HG03175 (cell line): ENCODE data around the gene RAD51B.

ENCODE experiments used
- ATAC-seq: cut with Tn5 transposase; IDR thresholded peaks from one replicate; pipeline ENCODE4 v1.9.1; 2021; ENCODE audit warnings: mild to moderate bottlenecking, moderate library complexity; ENCODE audit not compliant: unreplicated experiment

Gene RAD51B

GRCh38 chr14:68312884-68313610 is 493.5 kb downstream of the RAD51B start:
- ATAC-seq = peak; percentile 92

- no peak for ATAC-seq
Observed at GRCh38 chr14:68314642-68315041, 495.1 kb downstream of the RAD51B start.

- ATAC-seq = no peak
Observed at GRCh38 chr14:68315081-68315480, 495.5 kb downstream of the RAD51B start.

GRCh38 chr14:68316078-68316868 is 496.7 kb downstream of the RAD51B start:
- ATAC-seq = no peak

- no peak for ATAC-seq
Observed at GRCh38 chr14:68317239-68317638, 497.7 kb downstream of the RAD51B start.

GRCh38 chr14:68318828-68319227 is 499.2 kb downstream of the RAD51B start:
- no peak for ATAC-seq

- ATAC-seq = no peak
Observed at GRCh38 chr14:68320495-68320894, 500.9 kb downstream of the RAD51B start.

GRCh38 chr14:68322940-68323620 is 503.5 kb downstream of the RAD51B start:
- ATAC-seq = no peak

GRCh38 chr14:68325267-68325807 is 505.8 kb downstream of the RAD51B start:
- no peak for ATAC-seq

- no peak for ATAC-seq
Observed at GRCh38 chr14:68327231-68327630, 507.7 kb downstream of the RAD51B start.

- ATAC-seq = peak; percentile 68
Observed at GRCh38 chr14:68328509-68328908, 508.9 kb downstream of the RAD51B start.

GRCh38 chr14:68331426-68331825 is 511.8 kb downstream of the RAD51B start:
- no peak for ATAC-seq

- no peak for ATAC-seq
Observed at GRCh38 chr14:68331991-68332390, 512.4 kb downstream of the RAD51B start.

GRCh38 chr14:68333262-68333661 is 513.7 kb downstream of the RAD51B start:
- ATAC-seq = no peak

- no peak for ATAC-seq
Observed at GRCh38 chr14:68335312-68335711, 515.7 kb downstream of the RAD51B start.

- ATAC-seq = no peak
Observed at GRCh38 chr14:68336165-68336564, 516.6 kb downstream of the RAD51B start.

- no peak for ATAC-seq
Observed at GRCh38 chr14:68337279-68337678, 517.7 kb downstream of the RAD51B start.

- ATAC-seq = no peak
Observed at GRCh38 chr14:68340262-68340661, 520.7 kb downstream of the RAD51B start.

- ATAC-seq = peak; percentile 69
Observed at GRCh38 chr14:68341411-68342212, 522.0 kb downstream of the RAD51B start.

GRCh38 chr14:68342216-68342763 is 522.7 kb downstream of the RAD51B start:
- ATAC-seq = no peak
